ENCODE measurements around the gene LRRN1.

- TF ChIP-seq CTCF (IDR thresholded peaks at IDR 0.05 in 4 of 5, conservative IDR thresholded peaks at IDR 0.05 in 1 of 5) (no peak), POLR2A (IDR thresholded peaks at IDR 0.05) (no peak)
Observed at GRCh38 chr3:3798631-3799113, 559 bp upstream of the LRRN1 start.

Measured in gastrocnemius medialis (tissue), 4 donors.